ENCODE results near the gene SEMA3F. TPM values are rescaled to one million over a fixed set of nuclear protein-coding genes. Genes with fewer than 3 reads are reported as not detected.

The SEMA3F gene
- total and polyA plus RNA-seq, 2 donors (not counting 3 experiments of a cell fraction or from before 2014, with no cell fraction given), result 65.8 to 99.1 TPM

DNA sequence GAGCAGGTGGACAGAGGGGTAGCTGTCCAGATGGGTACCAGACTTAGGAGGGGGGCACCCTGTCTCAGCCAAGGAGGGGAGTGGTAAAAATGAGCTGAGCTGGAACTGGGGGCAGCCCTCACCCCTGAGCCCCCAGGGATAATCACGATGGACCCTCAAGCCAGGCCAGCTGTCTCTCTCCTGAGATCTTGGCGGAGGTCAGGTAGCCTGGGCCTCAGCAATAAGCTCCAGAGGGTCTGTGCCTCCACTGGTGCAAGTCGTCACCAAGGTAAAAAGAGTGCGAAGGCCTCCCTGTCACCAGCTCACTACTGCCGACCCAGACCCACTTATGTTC, 55.0 kb downstream of the SEMA3F start:
- Histone ChIP-seq H2AFZ (ENCODE audit: low read depth, low read length) (no peak overlapping the region), H3K36me3 (ENCODE audit: control insufficient read depth in 2 of 2, extremely low read depth in 1 of 2, insufficient read depth in 2 of 2, low read length in 2 of 2) (no peaks in the 10 kb centered on the region), H3K79me2 (ENCODE audit: control insufficient read depth, insufficient read depth, low read length) (no peaks in the 10 kb centered on the region), H3K27ac (ENCODE audit: insufficient read depth, low read depth, low read length) (no peak overlapping the region), H3K27me3 (ENCODE audit: control insufficient read depth in 2 of 2, insufficient read depth in 2 of 2, low read length in 2 of 2) (peaks cover 9 to 10% of the 10 kb centered on the region in 2 experiments), H3K4me1 (ENCODE audit: control insufficient read depth, extremely low read depth, insufficient read depth, low read length) (peaks cover 3% of the 10 kb centered on the region), H3K9me1 (replicated peaks; ENCODE audit: control insufficient read depth, extremely low read depth, insufficient read depth, low read length) (no peaks in the 10 kb centered on the region), H3K9me3 (replicated peaks; ENCODE audit: control insufficient read depth, insufficient read depth, low read length) (no peaks in the 10 kb centered on the region), H3K9ac (replicated peaks; ENCODE audit: extremely low read depth, insufficient read depth, low read length) (no peak overlapping the region), H3K4me2 (ENCODE audit: insufficient read depth, low read length) (no peak overlapping the region), H4K20me1 (replicated peaks; ENCODE audit: control insufficient read depth, extremely low read depth, insufficient read depth, low read length) (no peaks in the 10 kb centered on the region), H3K4me3 (replicated peaks in 1 of 3; ENCODE audit: insufficient read depth in 1 of 3, low read depth in 1 of 3, low read length in 3 of 3) (no peak overlapping the region)
- no TSS peak for BruUV-seq (replicated peaks)
- POLR2A ChIA-PET, result no interaction called here
- no peak for DNase-seq (ENCODE audit: low read depth, low spot score)
- dilution Hi-C loops (cut with MboI; ENCODE audit: extremely low pct_ligation_motif_present, low sequenced_read_pairs) (no loop called here), intact Hi-C loops (cut with micrococcal nuclease) (no loop called here)
- no peak for FAIRE-seq
- CTCF ChIA-PET, result interaction anchor here (1.4 to 6.4 kb wide), 6 partner anchors 8 to 50 kb away, joined by 3 to 53 read pairs (median 12); no protein-coding TSS in a partner anchor
- TF ChIP-seq MAX (IDR thresholded peaks at IDR 0.05; ENCODE audit: insufficient read depth, insufficient read length), result no peak
- no peak for TF ChIP-seq GATA2 (IDR thresholded peaks at IDR 0.05; ENCODE audit: insufficient read depth, insufficient read length, low read depth, low read length)
- no peak for TF ChIP-seq CTCF (IDR thresholded peaks at IDR 0.05; ENCODE audit: extremely low read depth in 1 of 2, insufficient read depth in 1 of 2, low read depth in 1 of 2, low read length in 2 of 2)
- no peak for TF ChIP-seq JUN (IDR thresholded peaks at IDR 0.05; ENCODE audit: borderline replicate concordance, insufficient read depth, insufficient read length, low read depth)

Measured in endothelial cell of umbilical vein (primary cell).